Measurements from ENCODE around the gene SLC17A9.
A peak's percentile ranks its signal among the peaks of the same experiment; 100 is the strongest.

SLC17A9 gene

DNA sequence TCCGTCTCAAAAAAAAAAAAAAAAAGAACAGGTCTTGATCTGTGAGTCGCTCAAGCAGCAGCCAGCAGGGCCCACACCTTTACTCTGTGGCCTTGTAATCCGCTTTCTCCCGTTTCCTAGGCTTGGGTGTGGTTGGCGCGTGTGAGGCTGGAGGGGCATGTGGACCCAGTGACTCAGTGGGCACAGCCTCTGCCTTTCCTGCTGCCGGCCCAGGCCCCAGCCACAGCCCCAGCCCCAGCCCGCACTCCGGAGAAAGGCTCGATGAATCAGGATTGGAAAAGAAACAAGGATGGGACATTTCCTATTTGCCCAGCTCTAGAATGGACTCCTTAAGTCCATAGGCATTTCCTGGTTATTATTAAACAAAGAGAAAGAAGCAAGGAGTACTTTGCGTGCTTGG lies 50.0 kb downstream of the SLC17A9 start:
- DNase-seq (ENCODE audit: low read depth, low spot score): no peak

DNA sequence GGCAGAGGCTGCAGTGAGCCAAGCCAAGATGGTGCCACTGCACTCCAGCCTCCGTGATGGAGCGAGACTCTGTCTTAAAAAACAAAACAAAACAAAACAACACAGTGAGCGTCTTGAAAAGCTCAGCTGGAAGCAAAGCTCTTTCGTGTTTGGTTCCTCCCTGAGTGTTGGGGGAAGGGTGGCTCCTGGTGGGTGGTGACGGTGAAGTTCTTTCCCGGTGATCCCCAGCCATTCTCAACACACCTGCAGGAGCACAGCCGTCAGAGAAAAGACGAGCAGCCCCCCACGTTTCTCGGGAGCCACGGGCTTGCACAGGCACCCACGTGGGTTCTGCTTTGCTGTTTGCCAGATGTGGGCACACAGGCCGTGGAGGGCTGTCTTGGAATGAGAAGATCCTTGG lies 51.0 kb downstream of the SLC17A9 start:
- DNase-seq (ENCODE audit: low read depth, low spot score): no peak

DNA sequence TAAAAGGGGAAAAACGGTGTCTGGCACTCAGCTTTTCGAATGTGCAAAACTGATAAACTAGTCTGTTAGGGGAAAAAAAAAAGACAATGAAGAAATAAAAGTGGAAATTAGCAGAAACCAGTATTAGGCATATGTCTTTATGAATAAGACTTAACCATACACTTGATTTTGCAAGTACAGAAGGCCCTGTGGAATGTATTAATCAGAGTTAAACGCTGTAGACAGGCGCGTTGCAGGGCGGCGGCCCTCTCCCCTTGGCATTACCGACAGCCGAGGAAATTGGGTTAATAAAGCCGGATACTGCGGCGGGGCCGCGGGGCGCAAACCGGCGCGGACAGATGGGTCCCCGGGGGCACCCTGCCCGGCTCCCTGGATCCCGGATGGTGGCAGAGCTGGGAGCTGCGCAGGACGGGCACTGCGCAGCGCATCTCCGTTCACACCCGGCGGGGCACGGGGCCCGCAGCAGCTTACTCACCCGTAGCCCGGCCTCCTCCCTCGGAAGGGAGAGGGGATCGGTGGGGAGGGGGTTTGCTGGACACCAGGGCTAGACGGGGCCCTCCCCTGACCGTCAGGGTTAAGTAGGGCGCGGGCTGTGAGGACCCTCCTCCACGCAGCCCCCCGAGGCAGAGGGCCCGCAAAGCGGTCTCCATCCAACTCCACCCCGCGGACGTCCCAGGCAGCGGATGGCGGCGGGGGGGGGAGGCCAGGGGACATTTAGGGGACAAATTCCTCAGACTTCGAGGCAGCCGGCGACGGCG lies 52.3 kb downstream of the SLC17A9 start:
- DNase-seq (ENCODE audit: low read depth, low spot score): no peak

GRCh38 chr20:63005365-63005861 lies 52.9 kb downstream of the SLC17A9 start:
- no peak for DNase-seq (ENCODE audit: low read depth, low spot score)

DNA sequence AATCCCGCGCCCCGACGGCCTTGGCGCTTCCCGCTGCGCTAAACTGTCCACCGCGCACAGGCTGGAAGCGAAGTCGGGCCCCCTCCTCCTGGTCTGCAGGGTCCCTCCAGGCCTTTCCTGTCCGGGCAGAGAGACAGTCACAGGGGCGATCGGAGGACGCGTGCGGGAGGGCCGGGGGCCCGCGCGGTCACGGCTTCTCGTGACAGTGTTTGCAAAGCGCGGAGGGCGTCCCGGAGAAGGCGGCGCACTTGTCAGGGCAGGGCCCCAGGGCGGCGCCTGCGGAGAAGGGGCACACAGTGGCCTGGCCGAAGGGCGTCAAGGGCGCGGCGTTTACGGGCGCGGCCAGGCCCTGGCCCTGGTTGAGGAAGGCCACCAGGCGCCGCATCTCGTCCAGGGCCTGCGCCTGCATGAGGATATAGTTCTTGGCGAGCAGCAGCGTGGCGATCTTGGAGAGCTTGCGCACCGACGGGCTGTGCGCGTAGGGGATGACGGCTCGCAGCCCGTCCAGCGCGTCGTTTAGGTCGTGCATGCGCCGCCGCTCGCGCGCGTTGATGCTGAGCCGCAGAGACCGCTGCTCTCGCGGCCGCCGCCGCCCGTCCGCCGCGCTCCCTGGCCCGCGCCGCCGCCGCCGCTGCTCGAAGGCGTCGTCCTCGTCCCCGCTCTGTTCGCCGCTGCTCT lies 53.5 kb downstream of the SLC17A9 start:
- no peak for DNase-seq (ENCODE audit: low read depth, low spot score)

- DNase-seq (ENCODE audit: low read depth, low spot score): no peak
Measured at GRCh38 chr20:63006540-63007359, 54.2 kb downstream of the SLC17A9 start, which contains the start of gene BHLHE23. Gene BHLHE23 (minus strand): TSS chr20:63006964. CDS start chr20:63006774, 190 bp downstream.

DNA sequence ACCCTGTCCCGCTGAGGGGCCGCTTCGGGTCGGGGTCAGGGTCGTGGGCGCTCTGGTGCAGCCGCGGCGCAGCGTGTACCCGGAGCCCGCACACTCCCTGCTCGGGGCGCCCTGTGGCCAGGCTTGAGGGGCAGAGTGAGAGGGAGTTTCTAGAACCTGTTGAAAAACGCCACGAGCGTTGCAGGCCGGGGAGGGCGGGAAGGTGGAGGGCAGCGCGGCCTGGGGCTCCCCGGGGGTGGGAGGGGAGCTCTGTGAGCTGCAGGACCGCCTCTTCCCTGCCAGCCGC lies 54.8 kb downstream of the SLC17A9 start:
- no peak for DNase-seq (ENCODE audit: low read depth, low spot score)

GRCh38 chr20:63007646-63008488 lies 55.4 kb downstream of the SLC17A9 start:
- DNase-seq (ENCODE audit: low read depth, low spot score): no peak

- no peak for DNase-seq (ENCODE audit: low read depth, low spot score)
Measured at GRCh38 chr20:63008541-63009044, 56.1 kb downstream of the SLC17A9 start.

DNA sequence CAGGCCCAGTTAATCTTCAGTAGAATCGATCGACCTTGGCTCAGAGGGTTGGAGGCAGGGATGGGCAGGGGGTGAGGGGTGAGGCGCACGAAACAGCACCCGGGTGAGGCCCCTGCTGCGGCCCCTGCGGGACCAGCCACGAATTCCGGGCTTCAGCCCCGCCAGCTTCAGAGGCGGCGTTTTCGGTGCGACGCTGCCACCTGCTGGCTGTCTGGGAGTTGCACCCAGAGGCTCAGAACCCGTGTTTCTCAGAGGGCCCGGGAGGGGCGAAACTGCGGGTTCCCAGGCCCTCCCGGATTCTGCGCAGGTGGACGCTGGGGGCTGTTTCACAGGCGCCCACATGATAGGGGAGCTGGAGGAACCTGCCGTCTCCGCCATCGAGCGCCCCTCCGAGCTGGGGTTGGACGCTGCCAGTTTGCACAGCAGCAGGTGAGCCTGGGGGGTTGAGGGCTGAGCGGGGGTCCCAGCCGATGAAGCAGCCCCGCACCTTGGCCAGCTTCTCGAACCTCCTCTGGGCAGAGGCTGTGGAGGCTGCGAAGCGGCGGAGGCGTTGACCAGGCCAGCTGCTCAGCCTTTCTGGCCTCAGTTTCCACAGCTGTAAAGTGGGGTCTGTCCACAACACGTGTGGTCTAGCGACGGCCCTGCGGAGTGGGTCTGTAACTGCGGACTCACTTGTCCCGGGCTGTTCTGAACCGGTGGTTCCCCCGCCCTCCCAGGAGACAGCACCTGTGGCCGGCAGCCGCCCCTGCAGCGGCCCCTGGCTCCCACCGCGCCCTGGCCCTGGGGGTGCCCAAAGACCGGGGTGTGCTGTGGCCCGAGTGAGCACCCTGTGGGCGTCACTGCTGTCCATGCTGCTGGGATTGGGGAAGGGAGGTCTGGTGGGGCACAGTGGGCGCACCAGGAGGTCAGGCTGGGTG lies 56.8 kb downstream of the SLC17A9 start:
- DNase-seq (ENCODE audit: low read depth, low spot score): peak; percentile 88

DNA sequence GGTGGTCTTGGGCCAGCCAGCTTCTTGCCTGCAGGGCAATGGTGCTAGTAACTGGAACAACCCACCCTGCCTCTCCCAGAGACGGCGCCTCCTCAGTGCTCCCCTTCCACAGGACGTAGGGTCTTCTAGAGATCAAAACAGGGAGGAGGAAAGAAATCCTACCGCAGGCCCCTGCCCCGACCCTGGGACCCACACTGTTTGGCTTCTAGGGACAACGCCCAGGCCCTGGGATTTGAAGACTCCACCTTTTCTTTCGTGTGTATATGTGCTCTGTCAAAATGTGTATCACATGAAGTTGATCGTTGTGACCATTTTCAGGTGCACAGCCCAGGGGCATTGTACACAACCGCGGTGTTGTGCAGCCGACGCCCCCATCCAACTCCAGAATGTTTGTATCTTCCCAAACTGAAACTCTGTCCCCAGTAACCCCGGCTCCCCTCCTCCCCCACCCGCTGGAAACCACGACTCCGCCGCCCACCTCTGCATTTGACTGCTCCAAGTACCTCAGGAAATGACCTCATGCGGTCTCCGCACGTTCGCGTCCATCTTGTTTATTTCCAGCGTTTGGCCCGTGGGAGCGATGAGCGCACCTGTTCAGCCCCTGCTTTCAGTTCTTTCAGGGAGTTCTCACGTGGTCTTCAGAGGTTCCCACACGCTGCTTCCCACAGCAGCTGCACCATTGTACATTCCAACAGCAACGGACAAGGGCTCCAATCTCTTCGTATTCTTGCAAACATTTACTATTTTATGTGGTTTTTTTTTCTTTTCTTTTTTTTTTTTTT lies 57.7 kb downstream of the SLC17A9 start:
- no peak for DNase-seq (ENCODE audit: low read depth, low spot score)

GRCh38 chr20:63011798-63012197 lies 59.3 kb downstream of the SLC17A9 start:
- DNase-seq (ENCODE audit: low read depth, low spot score): no peak

DNA sequence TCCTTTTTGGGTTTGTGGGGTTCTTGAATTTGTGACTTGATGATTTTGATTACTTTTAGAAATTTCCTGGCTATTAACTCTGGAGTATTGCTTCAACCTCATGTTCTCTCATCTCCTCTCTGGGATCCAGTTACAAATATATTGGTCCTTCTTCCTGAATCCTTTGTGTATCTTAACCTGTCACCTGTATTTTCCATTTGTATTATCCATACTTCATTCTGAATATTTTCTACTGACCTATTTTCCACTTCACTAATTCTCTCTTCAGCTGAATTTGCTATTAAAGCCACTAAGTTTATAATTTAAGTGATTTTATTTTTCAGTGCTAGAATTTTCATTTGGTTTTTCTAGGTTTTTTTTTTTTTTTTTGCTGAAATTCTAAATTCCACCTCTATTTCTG lies 60.7 kb downstream of the SLC17A9 start:
- no peak for DNase-seq (ENCODE audit: low read depth, low spot score)

- DNase-seq (ENCODE audit: low read depth, low spot score): no peak
Measured at GRCh38 chr20:63014287-63014686, 61.8 kb downstream of the SLC17A9 start.

- DNase-seq (ENCODE audit: low read depth, low spot score): peak; percentile 92
Measured at GRCh38 chr20:63014710-63015109, 62.2 kb downstream of the SLC17A9 start.

GRCh38 chr20:63015147-63015661 lies 62.7 kb downstream of the SLC17A9 start:
- DNase-seq (ENCODE audit: low read depth, low spot score): no peak

DNA sequence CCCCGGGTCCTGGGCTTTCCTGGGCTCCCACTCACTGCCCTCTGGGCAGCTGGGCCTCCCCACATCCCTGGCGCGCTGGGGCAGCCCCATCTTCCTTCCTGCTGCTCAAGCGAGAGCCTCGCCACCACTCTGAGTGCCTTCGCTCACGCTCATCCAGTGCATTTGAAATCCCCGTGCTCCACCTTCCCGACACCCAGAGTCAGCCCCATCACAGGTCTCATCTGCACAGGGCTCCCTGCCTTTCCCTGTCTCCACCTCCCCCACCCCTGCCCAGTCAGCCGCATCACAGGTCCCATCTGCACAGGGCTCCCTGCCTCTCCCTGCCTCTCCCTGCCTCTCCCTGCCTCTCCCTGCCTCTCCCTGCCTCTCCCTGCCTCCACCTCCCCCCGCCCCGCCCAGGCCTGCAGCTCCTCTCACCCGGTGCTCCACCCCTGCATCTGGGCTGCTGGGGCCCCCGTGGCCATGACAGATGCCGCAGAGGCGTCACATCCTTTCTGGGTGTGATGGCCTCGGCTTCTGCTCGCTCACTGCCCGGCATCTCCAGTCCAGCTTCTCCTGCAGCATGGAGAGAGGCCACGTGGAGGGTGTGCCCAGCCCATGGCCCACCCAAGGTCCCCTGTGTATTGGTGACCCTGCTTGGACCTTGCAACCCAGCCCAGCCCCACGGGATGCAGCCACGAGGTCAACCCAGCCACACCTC lies 63.3 kb downstream of the SLC17A9 start:
- DNase-seq (ENCODE audit: low read depth, low spot score): no peak

GRCh38 chr20:63016514-63017075 lies 64.1 kb downstream of the SLC17A9 start:
- DNase-seq (ENCODE audit: low read depth, low spot score): no peak
